ENCODE measurements around the gene BICD1.

The BICD1 gene

DNA sequence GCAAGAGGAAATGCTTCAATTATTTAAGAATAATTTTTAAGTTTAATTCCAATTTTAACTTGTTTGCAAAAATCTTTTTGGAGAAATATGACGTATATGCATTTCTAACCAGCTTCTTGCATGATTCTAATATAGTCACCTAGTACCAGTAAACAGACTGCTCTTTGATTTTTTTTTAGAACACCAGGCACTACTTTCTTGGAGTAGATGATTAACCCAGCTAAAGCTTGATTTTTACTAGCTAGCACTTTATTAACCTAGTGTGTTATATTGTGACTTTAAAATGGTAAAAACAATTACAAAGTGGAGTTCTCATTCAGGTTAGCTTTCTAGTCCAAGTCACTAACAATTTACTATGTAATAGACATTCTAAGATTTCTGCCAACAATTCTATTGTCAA is 260.1 kb downstream of the BICD1 start:
- Histone ChIP-seq H3K9me3 (ENCODE audit: insufficient read depth, low read length, severe bottlenecking) (no peaks in the 10 kb centered on the region), H3K27me3 (ENCODE audit: insufficient read depth, low read length, poor library complexity) (no peaks in the 10 kb centered on the region), H2AFZ (ENCODE audit: low read depth, low read length) (no peak overlapping the region), H4K20me1 (ENCODE audit: insufficient read depth, low read length) (no peaks in the 10 kb centered on the region), H3K4me1 (ENCODE audit: insufficient read depth, low read length) (no peaks in the 10 kb centered on the region), H3K9ac (ENCODE audit: low read depth, low read length) (no peak overlapping the region), H3K27ac (ENCODE audit: low read length) (no peak overlapping the region), H3K4me2 (ENCODE audit: insufficient read depth, low read length) (no peak overlapping the region), H3K79me2 (ENCODE audit: insufficient read depth, low read length) (no peaks in the 10 kb centered on the region), H3K36me3 (ENCODE audit: insufficient read depth, low read length) (peaks cover 4% of the 10 kb centered on the region; the same call in 1 of the 2 replicates), H3K4me3 (ENCODE audit: low read depth in 1 of 2, low read length in 2 of 2) (no peak overlapping the region)
- no peak for TF ChIP-seq EZH2 (IDR thresholded peaks at IDR 0.05; ENCODE audit: borderline replicate concordance, low read depth, low read length, severe bottlenecking)
- TF ChIP-seq, protein P1, sequence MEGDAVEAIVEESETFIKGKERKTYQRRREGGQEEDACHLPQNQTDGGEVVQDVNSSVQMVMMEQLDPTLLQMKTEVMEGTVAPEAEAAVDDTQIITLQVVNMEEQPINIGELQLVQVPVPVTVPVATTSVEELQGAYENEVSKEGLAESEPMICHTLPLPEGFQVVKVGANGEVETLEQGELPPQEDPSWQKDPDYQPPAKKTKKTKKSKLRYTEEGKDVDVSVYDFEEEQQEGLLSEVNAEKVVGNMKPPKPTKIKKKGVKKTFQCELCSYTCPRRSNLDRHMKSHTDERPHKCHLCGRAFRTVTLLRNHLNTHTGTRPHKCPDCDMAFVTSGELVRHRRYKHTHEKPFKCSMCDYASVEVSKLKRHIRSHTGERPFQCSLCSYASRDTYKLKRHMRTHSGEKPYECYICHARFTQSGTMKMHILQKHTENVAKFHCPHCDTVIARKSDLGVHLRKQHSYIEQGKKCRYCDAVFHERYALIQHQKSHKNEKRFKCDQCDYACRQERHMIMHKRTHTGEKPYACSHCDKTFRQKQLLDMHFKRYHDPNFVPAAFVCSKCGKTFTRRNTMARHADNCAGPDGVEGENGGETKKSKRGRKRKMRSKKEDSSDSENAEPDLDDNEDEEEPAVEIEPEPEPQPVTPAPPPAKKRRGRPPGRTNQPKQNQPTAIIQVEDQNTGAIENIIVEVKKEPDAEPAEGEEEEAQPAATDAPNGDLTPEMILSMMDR (IDR thresholded peaks at IDR 0.05; ENCODE audit: borderline replicate concordance, extremely low read depth, low read length, poor library complexity, severe bottlenecking), result no peak
- ATAC-seq (ENCODE audit: insufficient read depth, low read depth) (no peak), DNase-seq (no peak)

DNA sequence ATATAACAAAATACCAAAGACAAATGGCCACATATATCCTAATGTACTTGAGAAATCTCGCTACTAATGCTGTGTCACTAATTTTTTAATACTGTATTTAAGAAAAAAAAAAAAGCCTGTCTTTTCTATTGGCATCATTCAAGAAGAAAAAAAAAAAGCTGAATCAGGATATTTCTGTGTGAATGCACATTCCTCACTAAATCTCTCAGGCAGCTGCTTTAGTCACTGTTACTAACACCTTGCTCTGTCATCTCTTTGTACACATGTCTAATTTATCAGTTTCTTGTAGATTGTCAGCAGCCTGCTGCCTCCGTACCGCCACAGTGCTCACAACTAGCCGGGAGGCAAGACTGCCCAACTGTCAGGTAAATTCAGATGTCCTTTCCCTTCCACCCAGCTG is 260.7 kb downstream of the BICD1 start:
- Histone ChIP-seq H3K36me3 (ENCODE audit: insufficient read depth, low read length) (peaks cover 4% of the 10 kb centered on the region; the same call in 1 of the 2 replicates), H3K9ac (ENCODE audit: low read depth, low read length) (no peak overlapping the region)
- TF ChIP-seq EZH2 (IDR thresholded peaks at IDR 0.05; ENCODE audit: borderline replicate concordance, low read depth, low read length, severe bottlenecking), result no peak
- TF ChIP-seq, protein P1 (IDR thresholded peaks at IDR 0.05; ENCODE audit: borderline replicate concordance, extremely low read depth, low read length, poor library complexity, severe bottlenecking), result no peak

DNA sequence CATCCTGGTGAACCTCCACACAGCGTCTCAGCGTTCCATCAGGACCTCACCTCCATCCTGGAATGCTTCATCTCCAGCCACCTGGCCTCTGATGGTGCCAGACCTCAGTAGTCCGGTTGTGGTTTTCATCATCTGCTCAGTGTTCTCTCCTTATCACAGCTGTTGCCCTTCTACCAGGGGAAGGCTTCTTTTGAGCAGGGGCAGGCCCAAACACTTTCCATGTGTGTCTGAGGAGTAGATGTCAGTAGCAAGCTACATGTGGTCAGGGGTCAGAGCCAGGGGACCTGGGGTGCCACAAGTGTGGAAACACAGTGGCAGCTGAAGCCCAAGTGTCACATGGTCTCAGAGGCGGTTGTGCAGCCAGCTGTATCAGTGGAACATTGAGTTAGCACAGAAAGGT is 262.6 kb downstream of the BICD1 start:
- H3K36me3 ChIP-seq (ENCODE audit: insufficient read depth, low read length), result peaks cover 4% of the 10 kb centered on the region; the same call in 1 of the 2 replicates

More for the DNA sequence above, 260.7 kb downstream of the BICD1 start:
- no peak for DNase-seq
- no peaks in the 10 kb centered on the region for H3K27me3 ChIP-seq (ENCODE audit: insufficient read depth, low read length, poor library complexity)
- no peaks in the 10 kb centered on the region for H3K4me1 ChIP-seq (ENCODE audit: insufficient read depth, low read length)
- H3K9me3 ChIP-seq (ENCODE audit: insufficient read depth, low read length, severe bottlenecking), result no peaks in the 10 kb centered on the region
- ATAC-seq (ENCODE audit: insufficient read depth, low read depth), result no peak
- no peak overlapping the region for H2AFZ ChIP-seq (ENCODE audit: low read depth, low read length)
- H4K20me1 ChIP-seq (ENCODE audit: insufficient read depth, low read length), result no peaks in the 10 kb centered on the region
- H3K79me2 ChIP-seq (ENCODE audit: insufficient read depth, low read length), result no peaks in the 10 kb centered on the region
- no peak overlapping the region for H3K27ac ChIP-seq (ENCODE audit: low read length)
- no peak overlapping the region for H3K4me2 ChIP-seq (ENCODE audit: insufficient read depth, low read length)
- H3K4me3 ChIP-seq (ENCODE audit: low read depth in 1 of 2, low read length in 2 of 2), result no peak overlapping the region

More for the DNA sequence above, 262.6 kb downstream of the BICD1 start:
- no peak for TF ChIP-seq EZH2 (IDR thresholded peaks at IDR 0.05; ENCODE audit: borderline replicate concordance, low read depth, low read length, severe bottlenecking)
- TF ChIP-seq, protein P1 (IDR thresholded peaks at IDR 0.05; ENCODE audit: borderline replicate concordance, extremely low read depth, low read length, poor library complexity, severe bottlenecking), result no peak
- H4K20me1 ChIP-seq (ENCODE audit: insufficient read depth, low read length), result no peaks in the 10 kb centered on the region
- DNase-seq (no peak), ATAC-seq (ENCODE audit: insufficient read depth, low read depth) (peak; percentile 57)
- H3K4me1 ChIP-seq (ENCODE audit: insufficient read depth, low read length), result no peaks in the 10 kb centered on the region
- H3K9ac ChIP-seq (ENCODE audit: low read depth, low read length), result no peak overlapping the region
- H2AFZ ChIP-seq (ENCODE audit: low read depth, low read length), result no peak overlapping the region
- H3K79me2 ChIP-seq (ENCODE audit: insufficient read depth, low read length), result no peaks in the 10 kb centered on the region
- H3K9me3 ChIP-seq (ENCODE audit: insufficient read depth, low read length, severe bottlenecking), result no peaks in the 10 kb centered on the region
- H3K27ac ChIP-seq (ENCODE audit: low read length), result no peak overlapping the region
- no peak overlapping the region for H3K4me3 ChIP-seq (ENCODE audit: low read depth in 1 of 2, low read length in 2 of 2)
- H3K4me2 ChIP-seq (ENCODE audit: insufficient read depth, low read length), result no peak overlapping the region
- H3K27me3 ChIP-seq (ENCODE audit: insufficient read depth, low read length, poor library complexity), result no peaks in the 10 kb centered on the region

Data from DND-41 (cell line).